ENCODE data around the gene HYDIN. TPM values are rescaled to one million over a fixed set of nuclear protein-coding genes. Genes with fewer than 3 reads are reported as not detected.

The HYDIN gene
- total RNA-seq (1 to 10 TPM in 1 of 2 donors, under 1 TPM in 1; 0.37 to 3.0 TPM), polyA plus RNA-seq (under 1 TPM; 0.14 to 0.82 TPM)

DNA sequence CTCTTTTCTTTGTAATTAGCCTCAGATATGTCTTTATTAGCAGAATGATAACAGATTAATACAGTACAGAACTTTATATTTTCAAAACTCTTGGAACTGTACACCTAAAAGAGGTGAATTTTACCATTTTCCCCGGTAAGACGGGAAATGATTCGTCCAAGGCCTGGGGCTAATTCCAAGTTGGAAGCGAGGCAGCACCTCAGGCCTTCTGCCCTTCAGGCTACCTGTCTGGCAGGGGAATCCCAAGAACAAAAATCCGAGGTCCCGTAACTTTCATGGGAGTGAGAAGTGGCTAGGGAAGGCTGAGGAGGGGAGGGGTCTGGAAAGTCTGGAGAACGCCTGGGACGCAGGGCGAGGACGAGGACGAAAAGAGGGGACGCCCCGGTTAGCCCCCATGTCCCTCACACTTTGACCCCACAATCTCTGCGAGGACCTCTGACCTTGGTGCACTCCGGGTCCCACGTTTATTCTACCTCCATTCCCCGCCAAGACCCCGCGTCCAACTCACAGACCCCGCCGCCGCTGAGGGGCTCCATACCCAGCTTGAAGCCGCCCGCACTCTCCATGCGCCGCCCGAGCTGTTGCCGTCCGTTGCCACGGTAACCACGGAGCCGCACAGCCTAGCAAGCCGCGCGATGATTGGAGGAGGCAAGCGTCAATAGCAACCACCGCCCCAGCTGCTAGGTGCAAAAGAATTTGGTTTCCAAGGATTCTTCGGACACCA is at the start of gene HYDIN:
HYDIN (minus strand) TSS at position 601 of the 724 bp plus-strand sequence. CDS start 43,827 bp downstream, outside the sequence.
- TF ChIP-seq ZBTB33 (IDR thresholded peaks at IDR 0.05): no peak
- TF ChIP-seq FOXA2 (IDR thresholded peaks at IDR 0.05): no peak
- no peak for TF ChIP-seq NR2F2 (IDR thresholded peaks at IDR 0.05)
- no peak for TF ChIP-seq JUND (IDR thresholded peaks at IDR 0.05)
- no peak for TF ChIP-seq REST (IDR thresholded peaks at IDR 0.05)
- no peak for TF ChIP-seq RAD21 (IDR thresholded peaks at IDR 0.05)
- TF ChIP-seq TAF1 (conservative IDR thresholded peaks at IDR 0.05): no peak
- no peak for TF ChIP-seq YY1 (IDR thresholded peaks at IDR 0.05)
- TF ChIP-seq MAX (IDR thresholded peaks at IDR 0.05): no peak
- TF ChIP-seq HNF4G (IDR thresholded peaks at IDR 0.05): no peak
- TF ChIP-seq FOXA1 (IDR thresholded peaks at IDR 0.05): no peak
- no peak for TF ChIP-seq SP1 (IDR thresholded peaks at IDR 0.05)
- Histone ChIP-seq H3K27ac (ENCODE audit: low read depth in 1 of 2, low read length in 2 of 2) (no peak within 1 kb of the TSS), H3K4me3 (ENCODE audit: low read depth in 1 of 3, low read length in 3 of 3) (peak within 1 kb of the TSS in 1 of 3 donors; percentile 9), H3K9me3 (ENCODE audit: control insufficient read depth in 4 of 4, low read length in 3 of 4) (peaks cover 3 to 16% (median 5%) of the 10 kb centered on the region in 4 donors), H3K9ac (ENCODE audit: low read depth in 1 of 2, low read length in 2 of 2) (no peak within 1 kb of the TSS), H3K36me3 (ENCODE audit: control insufficient read depth in 4 of 4, insufficient read depth in 3 of 4, low read depth in 1 of 4, low read length in 3 of 4) (no peaks in the 10 kb centered on the region), H3K27me3 (ENCODE audit: control insufficient read depth in 4 of 4, insufficient read depth in 4 of 4, low read length in 3 of 4) (peaks cover 0 to 3% (median 0%) of the 10 kb centered on the region in 4 donors), H3K4me1 (ENCODE audit: control insufficient read depth in 4 of 4, insufficient read depth in 4 of 4, low read length in 3 of 4) (no peaks in the 10 kb centered on the region)
- DNase-seq (ENCODE audit: low spot score): peak; percentile 60
- 17% methylated on average over 38 of the region's 38 CpGs for WGBS

DNA sequence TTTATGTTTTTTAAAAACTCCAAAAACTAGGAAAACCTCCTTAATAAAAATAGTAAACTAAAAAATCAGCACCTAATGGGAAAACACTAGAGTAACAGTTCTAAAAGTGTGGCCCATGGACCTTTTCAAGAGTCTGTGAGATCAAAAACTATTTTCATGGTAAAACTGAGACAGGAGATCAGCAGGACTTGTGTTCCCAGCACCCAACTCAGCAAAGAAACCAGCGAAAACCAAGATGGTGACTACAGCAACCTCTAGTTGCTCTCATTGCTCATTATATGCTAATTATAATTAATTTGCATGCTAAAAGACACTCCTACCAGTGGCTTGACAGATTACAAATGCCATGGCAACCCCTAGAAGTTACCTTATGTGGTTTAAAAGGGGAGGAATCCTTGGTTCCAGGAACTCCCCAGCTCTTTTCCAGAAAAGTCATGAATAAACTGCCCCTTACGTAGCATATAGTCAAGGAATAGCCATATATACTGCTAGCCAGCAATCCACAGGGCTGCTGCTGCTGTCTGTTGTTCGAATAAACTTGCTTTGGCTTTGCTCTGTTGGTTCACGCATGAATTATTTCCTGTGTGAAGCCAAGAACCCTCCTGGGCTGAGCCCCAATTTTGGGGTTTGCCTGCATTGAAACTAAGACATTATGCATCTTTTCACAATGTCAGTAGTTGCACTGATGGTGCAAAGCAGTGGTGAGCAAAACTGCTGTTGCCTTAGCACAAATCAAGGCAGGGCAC is 46.2 kb upstream of the HYDIN start:
- no peaks in the 10 kb centered on the region for H3K4me1 ChIP-seq (ENCODE audit: control insufficient read depth in 4 of 4, insufficient read depth in 4 of 4, low read length in 3 of 4)
- TF ChIP-seq HNF4G (IDR thresholded peaks at IDR 0.05) (no peak), NR2F2 (IDR thresholded peaks at IDR 0.05) (no peak)
- no peak overlapping the region for H3K4me3 ChIP-seq (ENCODE audit: low read depth in 1 of 3, low read length in 3 of 3)
- no peak for DNase-seq (ENCODE audit: low spot score)
- H3K27ac ChIP-seq (ENCODE audit: low read depth in 1 of 2, low read length in 2 of 2): no peak overlapping the region
- peaks cover 0 to 6% (median 0%) of the 10 kb centered on the region in 4 donors for H3K9me3 ChIP-seq (ENCODE audit: control insufficient read depth in 4 of 4, low read length in 3 of 4)
- no peak overlapping the region for H3K9ac ChIP-seq (ENCODE audit: low read depth in 1 of 2, low read length in 2 of 2)
- no peaks in the 10 kb centered on the region for H3K36me3 ChIP-seq (ENCODE audit: control insufficient read depth in 4 of 4, insufficient read depth in 3 of 4, low read depth in 1 of 4, low read length in 3 of 4)
- 93% methylated on average over 4 of the region's 4 CpGs for WGBS
- H3K27me3 ChIP-seq (ENCODE audit: control insufficient read depth in 4 of 4, insufficient read depth in 4 of 4, low read length in 3 of 4): no peaks in the 10 kb centered on the region

Data from liver (tissue), 9 donors.